SK-N-SH (cell line): ENCODE data around the gene MRPL53. TPM values are rescaled to one million over a fixed set of nuclear protein-coding genes. Genes with fewer than 3 reads are reported as not detected.
"Not testable (repeated sequence)": the region's sequence is repeated elsewhere in the genome, so short reads cannot be mapped to it uniquely, and the experiment has no call there.

Experiments used
- CTCF ChIA-PET: fragments of 300-600, 350-600 bp; formaldehyde crosslinking; extraction: SDS; loops from one replicate; lab custom pipeline; 2021; lab: Yijun Ruan, JAX
- POLR2A ChIA-PET: fragments of 350-600 bp; sonication (Branson Sonifier 250); formaldehyde crosslinking; extraction: SDS; loops from one replicate; lab custom pipeline; 2020; ENCODE audit warnings: antibody characterized with exemption, inconsistent platforms; lab: Yijun Ruan, JAX
- DNase-seq: peaks from one replicate; pipeline ENCODE4 v3.0.0; 2012
- H2AFZ ChIP-seq: fragments of 200-600 bp; sonication (generic); 2 replicates; pipeline ENCODE4 v1.8.1; 2016; ENCODE audit warnings: antibody characterized with exemption, mild to moderate bottlenecking, low read depth
- H3F3A ChIP-seq: fragments of 200-600 bp; sonication (generic); replicated peaks from 2 replicates; pipeline ENCODE3; 2016; ENCODE audit warnings: antibody characterized with exemption, mild to moderate bottlenecking; ENCODE audit not compliant: insufficient read depth
- H3K27ac ChIP-seq, 2 experiments: fragments of 200-500 bp in 1 of 2; fragments of 200-600 bp in 1 of 2; sonication (Bioruptor generic) in 1 of 2; sonication (generic), shearing (Covaris generic) in 1 of 2; 2 replicates each; pipeline versions ENCODE4 v1.5.1 to v1.6.1; 2014 to 2016; ENCODE audit warnings: low read depth in 2 of 2, inconsistent platforms in 1 of 2, low read length in 1 of 2, mild to moderate bottlenecking in 1 of 2, mixed read lengths in 1 of 2
- H3K27me3 ChIP-seq: fragments of 200-600 bp; sonication (generic), shearing (Covaris generic); 2 replicates; pipeline ENCODE4 v1.6.1; 2016; ENCODE audit warnings: mixed run types; ENCODE audit not compliant: insufficient read depth
- H3K36me3 ChIP-seq, 2 experiments: fragments of 200-500 bp in 1 of 2; fragments of 200-600 bp in 1 of 2; sonication (Bioruptor generic) in 1 of 2; sonication (generic) in 1 of 2; replicated peaks in 1 of 2; 2 replicates each; pipeline versions ENCODE3 to v1.5.1; 2014 to 2016; ENCODE audit warnings: low read length in 1 of 2, mild to moderate bottlenecking in 1 of 2; ENCODE audit not compliant: insufficient read depth in 2 of 2, control insufficient read depth in 1 of 2
- H3K4me1 ChIP-seq, 2 experiments: fragments of 200-500 bp in 1 of 2; fragments of 200-600 bp in 1 of 2; sonication (Bioruptor generic) in 1 of 2; sonication (generic), shearing (Covaris generic) in 1 of 2; 2 replicates each; pipeline versions ENCODE4 v1.5.1 to v1.6.1; 2014 to 2016; ENCODE audit warnings: low read depth in 1 of 2, low read length in 1 of 2, mixed run types in 1 of 2; ENCODE audit not compliant: insufficient read depth in 2 of 2, control insufficient read depth in 1 of 2
- H3K4me2 ChIP-seq: fragments of 200-600 bp; sonication (generic), shearing (Covaris generic); 2 replicates; pipeline ENCODE4 v1.6.1; 2017; ENCODE audit warnings: mixed run types
- H3K4me3 ChIP-seq, 2 experiments: fragments of 200-500 bp in 1 of 2; fragments of 200-600 bp in 1 of 2; sonication (Bioruptor generic) in 1 of 2; sonication (generic), shearing (Covaris generic) in 1 of 2; 2 replicates each; pipeline versions ENCODE4 v1.5.1 to v1.8.1; 2014 to 2016; ENCODE audit warnings: low read depth in 2 of 2, inconsistent platforms in 1 of 2, low read length in 1 of 2, mild to moderate bottlenecking in 1 of 2, mixed read lengths in 1 of 2, moderate library complexity in 1 of 2
- H3K79me2 ChIP-seq: fragments of 200-600 bp; sonication (generic); 2 replicates; pipeline ENCODE4 v1.8.1; 2017; ENCODE audit warnings: mild to moderate bottlenecking; ENCODE audit not compliant: insufficient read depth
- H3K9ac ChIP-seq: fragments of 200-600 bp; sonication (generic); 2 replicates; pipeline ENCODE4 v1.6.1; 2017; ENCODE audit warnings: mixed run types
- H3K9me2 ChIP-seq: fragments of 200-600 bp; sonication (generic); 2 replicates; pipeline ENCODE4 v1.6.1; 2017; ENCODE audit warnings: mixed run types
- H3K9me3 ChIP-seq: fragments of 200-600 bp; sonication (generic); 2 replicates; pipeline ENCODE4 v1.6.1; 2017; ENCODE audit warnings: mixed run types, mild to moderate bottlenecking, moderate library complexity
- H4K20me1 ChIP-seq: fragments of 200-600 bp; sonication (generic); 2 replicates; pipeline ENCODE4 v1.6.1; 2017; ENCODE audit warnings: mild to moderate bottlenecking, mixed run types; ENCODE audit not compliant: insufficient read depth
- CHD2 ChIP-seq: fragments of 150-350 bp; IDR thresholded peaks from 2 replicates; pipeline ENCODE4 v1.6.1; 2018; ENCODE audit warnings: low read length; ENCODE audit not compliant: partially characterized antibody
- ELF1 ChIP-seq: IDR thresholded peaks from 2 replicates; pipeline ENCODE4 v1.4.0; 2012
- EP300 ChIP-seq, 2 experiments: IDR thresholded peaks; 2 replicates each; pipeline versions ENCODE4 v1.4.0 to v1.6.1; 2012; ENCODE audit warnings: borderline replicate concordance in 1 of 2, low read depth in 1 of 2, low read length in 1 of 2
- EZH2phosphoT487 ChIP-seq: fragments of 200-600 bp; sonication (generic); IDR thresholded peaks from 2 replicates; pipeline ENCODE4 v1.6.1; 2017; ENCODE audit warnings: low read depth, mixed run types, mild to moderate bottlenecking, antibody characterized with exemption, moderate library complexity, borderline replicate concordance
- FOXM1 ChIP-seq: IDR thresholded peaks from 2 replicates; pipeline ENCODE4 v1.4.0; 2012; ENCODE audit warnings: low read depth, mild to moderate bottlenecking
- JUND ChIP-seq: IDR thresholded peaks from 2 replicates; pipeline ENCODE4 v1.4.0; 2012
- NFIC ChIP-seq: IDR thresholded peaks from 2 replicates; pipeline ENCODE4 v1.4.0; 2012; ENCODE audit warnings: borderline replicate concordance
- NRF1 ChIP-seq: IDR thresholded peaks from 2 replicates; pipeline ENCODE4 v1.6.1; 2012; ENCODE audit warnings: low read depth, mild to moderate bottlenecking, low read length
- RAD21 ChIP-seq: IDR thresholded peaks from 2 replicates; pipeline ENCODE4 v1.6.1; 2012; ENCODE audit warnings: mild to moderate bottlenecking, low read length
- RFX5 ChIP-seq: IDR thresholded peaks from 2 replicates; pipeline ENCODE4 v1.6.1; 2012; ENCODE audit warnings: mild to moderate bottlenecking, improper control_type of control experiment, low read length
- SMC3 ChIP-seq: IDR thresholded peaks from 2 replicates; pipeline ENCODE4 v1.6.1; 2012; ENCODE audit warnings: low read depth, low read length, improper control_type of control experiment
- TAF1 ChIP-seq: IDR thresholded peaks from 2 replicates; pipeline ENCODE4 v1.6.1; 2012; ENCODE audit warnings: low read depth, mild to moderate bottlenecking, low read length, moderate library complexity, borderline replicate concordance
- TCF12 ChIP-seq: IDR thresholded peaks from 2 replicates; pipeline ENCODE4 v1.4.0; 2012
- YY1 ChIP-seq: IDR thresholded peaks from 2 replicates; pipeline ENCODE4 v1.4.0; 2012; ENCODE audit warnings: low read depth, mild to moderate bottlenecking
- WGBS: methylation state at CpG from one replicate; pipeline ENCODE4 v1.1.6; 2017; ENCODE audit warnings: low lambda C conversion rate; 5-methylcytosine and 5-hydroxymethylcytosine counted together
- polyA plus RNA-seq, 3 experiments: library from polyadenylated mRNA; depleted of rRNA; stranded (reverse); fragments of >200 nt; gene quantifications; 2 replicates each; pipeline ENCODE4 v1.2.3, GENCODE V29; 2012
- TF ChIP-seq, protein P1 (sequence below): fragments of 200-600 bp; sonication (generic); IDR thresholded peaks from 2 replicates; pipeline ENCODE4 v1.6.1; 2017; ENCODE audit warnings: antibody characterized with exemption, mild to moderate bottlenecking, moderate library complexity
- TF ChIP-seq, protein P2 (sequence below): fragments of 150-350 bp; IDR thresholded peaks from 2 replicates; pipeline ENCODE4 v1.6.1; 2016; ENCODE audit warnings: mild to moderate bottlenecking, low read depth, low read length
- TF ChIP-seq, protein P3 (sequence below): IDR thresholded peaks from 2 replicates; pipeline ENCODE4 v1.4.0; 2012; ENCODE audit warnings: low read depth
- TF ChIP-seq, protein P4 (sequence below): IDR thresholded peaks from 2 replicates; pipeline ENCODE4; 2012

The MRPL53 gene
- polyA plus RNA-seq, 1 of the 3 experiments (the other 2 are of a cell fraction), result 95.0 TPM

DNA sequence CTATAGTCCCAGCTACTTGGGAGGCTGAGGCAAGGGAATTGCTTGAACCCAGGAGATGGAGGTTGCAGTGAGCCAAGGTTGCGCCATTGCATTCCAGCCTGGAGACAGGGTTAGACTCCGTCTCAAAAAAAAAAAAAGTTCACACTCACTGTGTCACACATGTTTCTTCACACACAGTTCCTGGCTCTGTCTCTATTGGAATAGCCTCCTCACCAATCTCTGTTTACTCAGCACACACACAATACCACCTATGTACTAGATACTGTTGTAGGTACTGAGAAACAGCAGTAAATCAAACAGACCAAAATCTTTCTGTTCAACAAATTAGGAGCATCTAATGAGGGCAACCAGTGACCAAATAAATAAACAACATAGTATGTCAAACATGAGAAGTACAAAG is 13.7 kb upstream of the MRPL53 start:
- 100% methylated on average over 2 of the region's 2 CpGs for WGBS
- TF ChIP-seq, protein P1, sequence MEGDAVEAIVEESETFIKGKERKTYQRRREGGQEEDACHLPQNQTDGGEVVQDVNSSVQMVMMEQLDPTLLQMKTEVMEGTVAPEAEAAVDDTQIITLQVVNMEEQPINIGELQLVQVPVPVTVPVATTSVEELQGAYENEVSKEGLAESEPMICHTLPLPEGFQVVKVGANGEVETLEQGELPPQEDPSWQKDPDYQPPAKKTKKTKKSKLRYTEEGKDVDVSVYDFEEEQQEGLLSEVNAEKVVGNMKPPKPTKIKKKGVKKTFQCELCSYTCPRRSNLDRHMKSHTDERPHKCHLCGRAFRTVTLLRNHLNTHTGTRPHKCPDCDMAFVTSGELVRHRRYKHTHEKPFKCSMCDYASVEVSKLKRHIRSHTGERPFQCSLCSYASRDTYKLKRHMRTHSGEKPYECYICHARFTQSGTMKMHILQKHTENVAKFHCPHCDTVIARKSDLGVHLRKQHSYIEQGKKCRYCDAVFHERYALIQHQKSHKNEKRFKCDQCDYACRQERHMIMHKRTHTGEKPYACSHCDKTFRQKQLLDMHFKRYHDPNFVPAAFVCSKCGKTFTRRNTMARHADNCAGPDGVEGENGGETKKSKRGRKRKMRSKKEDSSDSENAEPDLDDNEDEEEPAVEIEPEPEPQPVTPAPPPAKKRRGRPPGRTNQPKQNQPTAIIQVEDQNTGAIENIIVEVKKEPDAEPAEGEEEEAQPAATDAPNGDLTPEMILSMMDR, result no peak
- TF ChIP-seq CHD2 (no peak), FOXM1 (no peak), JUND (no peak), ELF1 (no peak), RAD21 (no peak), EZH2phosphoT487 (no peak), RFX5 (no peak), TCF12 (no peak), YY1 (no peak), EP300 (IDR thresholded peaks at IDR 0.05; ENCODE audit: borderline replicate concordance in 1 of 2, low read depth in 1 of 2, low read length in 1 of 2) (no peak), TAF1 (no peak), NRF1 (no peak), NFIC (no peak), SMC3 (no peak)
- TF ChIP-seq, protein P2, sequence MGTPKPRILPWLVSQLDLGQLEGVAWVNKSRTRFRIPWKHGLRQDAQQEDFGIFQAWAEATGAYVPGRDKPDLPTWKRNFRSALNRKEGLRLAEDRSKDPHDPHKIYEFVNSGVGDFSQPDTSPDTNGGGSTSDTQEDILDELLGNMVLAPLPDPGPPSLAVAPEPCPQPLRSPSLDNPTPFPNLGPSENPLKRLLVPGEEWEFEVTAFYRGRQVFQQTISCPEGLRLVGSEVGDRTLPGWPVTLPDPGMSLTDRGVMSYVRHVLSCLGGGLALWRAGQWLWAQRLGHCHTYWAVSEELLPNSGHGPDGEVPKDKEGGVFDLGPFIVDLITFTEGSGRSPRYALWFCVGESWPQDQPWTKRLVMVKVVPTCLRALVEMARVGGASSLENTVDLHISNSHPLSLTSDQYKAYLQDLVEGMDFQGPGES, result no peak
- TF ChIP-seq, protein P3, sequence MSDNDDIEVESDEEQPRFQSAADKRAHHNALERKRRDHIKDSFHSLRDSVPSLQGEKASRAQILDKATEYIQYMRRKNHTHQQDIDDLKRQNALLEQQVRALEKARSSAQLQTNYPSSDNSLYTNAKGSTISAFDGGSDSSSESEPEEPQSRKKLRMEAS, result no peak
- TF ChIP-seq, protein P4, sequence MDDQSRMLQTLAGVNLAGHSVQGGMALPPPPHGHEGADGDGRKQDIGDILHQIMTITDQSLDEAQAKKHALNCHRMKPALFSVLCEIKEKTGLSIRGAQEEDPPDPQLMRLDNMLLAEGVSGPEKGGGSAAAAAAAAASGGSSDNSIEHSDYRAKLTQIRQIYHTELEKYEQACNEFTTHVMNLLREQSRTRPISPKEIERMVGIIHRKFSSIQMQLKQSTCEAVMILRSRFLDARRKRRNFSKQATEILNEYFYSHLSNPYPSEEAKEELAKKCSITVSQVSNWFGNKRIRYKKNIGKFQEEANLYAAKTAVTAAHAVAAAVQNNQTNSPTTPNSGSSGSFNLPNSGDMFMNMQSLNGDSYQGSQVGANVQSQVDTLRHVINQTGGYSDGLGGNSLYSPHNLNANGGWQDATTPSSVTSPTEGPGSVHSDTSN, result no peak
- TF ChIP-seq, all 33 proteins: peak for 0
- Histone ChIP-seq H3K79me2 (peaks cover 49% of the 10 kb centered on the region), H3K9me2 (no peaks in the 10 kb centered on the region), H3K4me2 (no peak overlapping the region), H3F3A (no peaks in the 10 kb centered on the region), H3K4me1 (peaks cover 7 to 11% of the 10 kb centered on the region in 2 experiments; a peak in 3 of 4 replicates), H3K9me3 (no peaks in the 10 kb centered on the region), H3K4me3 (no peak overlapping the region), H2AFZ (no peak overlapping the region), H3K27ac (no peak overlapping the region), H3K9ac (no peak overlapping the region), H3K36me3 (peaks cover 6 to 16% of the 10 kb centered on the region in 2 experiments), H4K20me1 (no peaks in the 10 kb centered on the region), H3K27me3 (no peaks in the 10 kb centered on the region)
- no peak for DNase-seq
- POLR2A ChIA-PET, result no interaction called here
- CTCF ChIA-PET, result interaction anchor here (7.5 kb wide), 1 partner anchor 101 kb away, joined by 116 read pairs; no protein-coding TSS in a partner anchor

DNA sequence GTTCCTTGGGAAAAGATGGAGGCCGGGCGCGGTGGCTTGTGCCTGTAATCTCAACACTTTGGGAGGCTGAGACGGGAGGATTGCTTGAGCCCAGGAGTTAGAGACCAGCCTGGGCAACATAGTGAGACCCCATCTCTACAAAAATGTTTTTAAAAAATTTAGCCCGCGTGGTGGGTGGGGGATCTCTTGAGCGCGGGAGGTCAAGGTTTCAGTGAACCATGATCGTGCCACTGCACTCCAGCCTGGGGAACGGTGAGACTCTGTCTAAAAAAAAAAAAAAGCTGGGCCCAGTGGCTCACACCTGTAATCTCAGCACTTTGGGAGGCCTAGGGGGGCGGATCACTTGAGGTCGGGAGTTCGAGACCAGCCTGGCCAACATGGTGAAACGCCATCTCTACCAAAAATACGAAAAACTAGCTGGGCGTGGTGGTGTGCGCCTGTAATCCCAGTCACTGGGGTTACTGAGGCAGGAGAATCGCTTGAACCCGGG is 11.2 kb upstream of the MRPL53 start:
- CTCF ChIA-PET, result interaction anchor here (0.7 to 7.5 kb wide), 21 partner anchors 9 to 161 kb away, joined by 3 to 116 read pairs (median 10); partner anchors contain the start of genes AUP1, DQX1, HTRA2 and LBX2
- not testable (repeated sequence) for H4K20me1 ChIP-seq, H3K27ac ChIP-seq, H3K27me3 ChIP-seq, H3K9me3 ChIP-seq, DNase-seq, H3K9me2 ChIP-seq, H3F3A ChIP-seq
- H3K79me2 ChIP-seq, result peaks cover 71% of the 10 kb centered on the region
- POLR2A ChIA-PET, result interaction anchor here (0.6 to 3.5 kb wide), 12 partner anchors 11 to 92 kb away, joined by 3 to 24 read pairs (median 7); partner anchors contain the start of genes AUP1, C2orf81, HTRA2 and INO80B
- peaks cover 13 to 16% of the 10 kb centered on the region in 2 experiments; a peak in 3 of 4 replicates for H3K4me1 ChIP-seq
- H3K4me3 ChIP-seq, result peak overlapping the region; percentile 70 to 97
- peak overlapping the region; percentile 86 for H2AFZ ChIP-seq
- H3K36me3 ChIP-seq, result peaks cover 8 to 15% of the 10 kb centered on the region in 2 experiments
- H3K4me2 ChIP-seq, result peak overlapping the region; percentile 86
- H3K9ac ChIP-seq, result peak overlapping the region; percentile 79
- 64% methylated on average over 19 of the region's 19 CpGs for WGBS
